Measurements from ENCODE around the gene LYST. TPM values are rescaled to one million over a fixed set of nuclear protein-coding genes. Genes with fewer than 3 reads are reported as not detected.
A peak's percentile ranks its signal among the peaks of the same experiment; 100 is the strongest.

LYST gene
- total RNA-seq, 2 experiments from 2014 or later = 77.4 to 87.3 TPM

GRCh38 chr1:235632506-235633401, 234.0 kb downstream of the LYST start:
- H3K36me3 Mint-ChIP-seq (ENCODE audit: low read depth) = no peaks in the 10 kb centered on the region
- no peaks in the 10 kb centered on the region for H3K9me3 Mint-ChIP-seq
- peaks cover 10% of the 10 kb centered on the region for H3K4me1 Mint-ChIP-seq (ENCODE audit: low read depth)
- peak; percentile 58 for ATAC-seq
- peak overlapping the region; percentile 13 for H3K27ac Mint-ChIP-seq
- peak; percentile 20 for DNase-seq
- ChIA-PET CTCF (interaction anchor here (1.2 kb wide), 1 partner anchor 14 kb away, joined by 5 read pairs; no protein-coding TSS in a partner anchor), POLR2A (no interaction called here)
- H3K4me3 Mint-ChIP-seq = peak overlapping the region; percentile 40
- no peak for TF ChIP-seq CTCF (IDR thresholded peaks at IDR 0.05)
- peaks cover 4% of the 10 kb centered on the region for H3K27me3 Mint-ChIP-seq
- intact Hi-C loops (cut with micrococcal nuclease) = no loop called here

DNA sequence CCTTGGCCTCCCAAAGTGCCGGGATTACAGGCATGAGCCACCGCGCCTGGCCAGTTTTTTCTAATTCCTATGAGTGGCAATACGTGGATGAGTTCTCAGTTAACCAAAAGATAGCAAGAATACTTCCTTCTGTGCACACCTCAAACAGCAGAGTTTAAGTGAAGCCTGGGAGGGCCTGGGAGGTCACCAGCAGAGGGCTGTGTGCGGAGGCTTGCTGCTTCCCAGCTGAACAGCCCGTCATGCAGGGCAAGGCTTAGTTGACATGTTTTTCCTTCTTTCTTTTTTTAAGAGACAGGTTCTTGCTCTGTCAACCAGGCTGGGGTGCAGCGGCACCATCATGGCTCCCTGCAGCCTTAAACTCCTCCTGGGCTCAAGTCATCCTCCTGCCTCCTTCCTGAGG, 234.9 kb downstream of the LYST start:
- no peak for TF ChIP-seq CTCF (IDR thresholded peaks at IDR 0.05)
- H3K36me3 Mint-ChIP-seq (ENCODE audit: low read depth) = no peaks in the 10 kb centered on the region
- no peaks in the 10 kb centered on the region for H3K9me3 Mint-ChIP-seq
- POLR2A ChIA-PET = no interaction called here
- CTCF ChIA-PET = interaction anchor here (1.2 kb wide), 1 partner anchor 15 kb away, joined by 5 read pairs; no protein-coding TSS in a partner anchor
- peaks cover 4% of the 10 kb centered on the region for H3K27me3 Mint-ChIP-seq
- intact Hi-C loops (cut with micrococcal nuclease) = no loop called here
- H3K27ac Mint-ChIP-seq = no peak overlapping the region
- no peak overlapping the region for H3K4me3 Mint-ChIP-seq
- ATAC-seq (no peak), DNase-seq (no peak)
- peaks cover 10% of the 10 kb centered on the region for H3K4me1 Mint-ChIP-seq (ENCODE audit: low read depth)

DNA sequence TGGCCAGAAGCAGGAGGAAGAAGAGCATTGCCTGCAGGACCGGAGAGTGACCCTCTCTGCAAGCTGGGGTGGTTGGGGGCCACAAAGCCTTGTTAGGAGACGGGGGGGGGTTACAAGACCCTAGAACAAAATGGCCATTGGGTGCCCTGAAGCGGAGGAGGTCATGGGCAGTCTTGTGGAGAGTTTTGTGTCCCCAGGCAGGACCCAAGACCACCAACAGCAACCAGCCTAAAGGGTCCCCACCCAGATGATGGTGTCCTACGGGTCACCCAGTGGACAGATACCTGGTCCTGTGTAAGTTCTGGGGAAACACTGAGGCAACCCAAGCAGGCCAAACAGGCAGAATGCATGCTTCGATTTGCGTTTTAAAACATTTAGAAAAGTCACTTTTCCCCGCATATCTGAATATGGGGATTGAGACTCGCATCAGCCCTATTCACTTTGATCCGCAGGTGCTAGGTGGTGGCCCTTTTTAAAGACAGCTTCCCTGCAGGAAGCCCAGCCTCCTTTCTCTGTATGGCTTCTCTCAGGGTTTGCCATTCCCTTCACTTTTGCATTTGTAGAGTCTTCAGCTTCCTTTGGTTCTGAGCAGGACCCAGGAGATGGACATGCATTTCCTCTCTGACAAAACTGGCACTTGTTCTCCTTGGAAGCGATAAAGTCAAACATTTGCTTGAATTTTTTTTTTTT, 238.2 kb downstream of the LYST start:
- ATAC-seq (no peak), DNase-seq (no peak)
- ChIA-PET POLR2A (no interaction called here), CTCF (no interaction called here)
- intact Hi-C loops (cut with micrococcal nuclease) = no loop called here
- Mint-ChIP-seq H3K9me3 (no peaks in the 10 kb centered on the region), H3K36me3 (ENCODE audit: low read depth) (no peaks in the 10 kb centered on the region), H3K27me3 (peaks cover 12% of the 10 kb centered on the region), H3K27ac (no peak overlapping the region), H3K4me3 (no peak overlapping the region), H3K4me1 (ENCODE audit: low read depth) (peaks cover 12% of the 10 kb centered on the region)
- no peak for TF ChIP-seq CTCF (IDR thresholded peaks at IDR 0.05)

DNA sequence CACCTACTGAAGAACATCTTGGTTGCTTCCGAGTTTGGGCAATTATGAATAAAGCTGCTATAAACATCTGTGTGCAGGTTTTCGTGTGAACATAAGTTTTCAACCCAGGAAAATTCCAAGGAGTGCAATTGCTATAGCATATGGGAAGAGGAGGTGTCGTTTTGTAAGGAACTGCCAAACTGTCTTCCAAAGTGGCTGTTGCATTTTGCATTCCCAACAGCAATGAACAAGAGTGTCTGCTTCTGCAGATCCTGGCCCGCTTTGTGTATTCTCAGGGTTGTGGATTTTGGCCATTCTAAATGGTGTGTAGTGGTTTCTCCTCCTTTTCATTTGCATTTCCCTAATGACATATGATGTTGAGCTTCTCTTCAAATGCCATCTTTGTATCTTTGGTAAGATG, 240.9 kb downstream of the LYST start:
- TF ChIP-seq CTCF (IDR thresholded peaks at IDR 0.05) = no peak
- H3K27me3 Mint-ChIP-seq = peaks cover 10% of the 10 kb centered on the region
- no peak overlapping the region for H3K4me3 Mint-ChIP-seq
- no peaks in the 10 kb centered on the region for H3K36me3 Mint-ChIP-seq (ENCODE audit: low read depth)
- no peaks in the 10 kb centered on the region for H3K9me3 Mint-ChIP-seq
- ATAC-seq (no peak), DNase-seq (no peak)
- POLR2A ChIA-PET = interaction anchor here (1.0 kb wide), 1 partner anchor 32 kb away, joined by 3 read pairs; no protein-coding TSS in a partner anchor
- no peak overlapping the region for H3K27ac Mint-ChIP-seq
- intact Hi-C loops (cut with micrococcal nuclease) = no loop called here
- peaks cover 2% of the 10 kb centered on the region for H3K4me1 Mint-ChIP-seq (ENCODE audit: low read depth)
- CTCF ChIA-PET = interaction anchor here (1.4 kb wide), 1 partner anchor 19 kb away, joined by 4 read pairs; no protein-coding TSS in a partner anchor

DNA sequence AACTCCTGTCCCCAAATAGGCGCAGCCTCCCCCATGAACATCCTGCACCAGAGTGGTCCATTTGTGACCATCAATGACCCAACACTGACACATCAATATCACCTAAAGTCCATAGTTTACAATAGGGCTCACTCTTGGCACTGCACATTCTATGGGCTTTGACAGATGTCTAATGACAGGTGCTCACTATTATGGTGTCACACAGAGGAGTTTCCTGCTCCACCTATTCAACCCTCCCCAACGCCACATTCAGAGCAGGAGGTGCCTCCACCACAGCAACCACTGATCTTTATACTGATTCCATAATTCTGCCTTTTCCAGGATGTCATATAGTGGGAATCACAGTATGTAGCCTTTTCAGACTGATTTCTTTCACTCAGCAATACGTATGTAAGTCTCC, 241.4 kb downstream of the LYST start:
- Mint-ChIP-seq H3K27ac (no peak overlapping the region), H3K4me1 (ENCODE audit: low read depth) (peaks cover 2% of the 10 kb centered on the region), H3K4me3 (no peak overlapping the region), H3K36me3 (ENCODE audit: low read depth) (no peaks in the 10 kb centered on the region), H3K27me3 (peaks cover 10% of the 10 kb centered on the region), H3K9me3 (no peaks in the 10 kb centered on the region)
- DNase-seq (no peak), ATAC-seq (no peak)
- no peak for TF ChIP-seq CTCF (IDR thresholded peaks at IDR 0.05)
- ChIA-PET POLR2A (no interaction called here), CTCF (interaction anchor here (1.4 to 1.6 kb wide), 2 partner anchors 19 to 158 kb away, joined by 4 read pairs; no protein-coding TSS in a partner anchor)
- intact Hi-C loops (cut with micrococcal nuclease) = no loop called here
